ENCODE data around the gene EVPL. TPM values are rescaled to one million over a fixed set of nuclear protein-coding genes. Genes with fewer than 3 reads are reported as not detected.

The EVPL gene
- total and polyA plus RNA-seq, 10 of the 15 experiments (the other 5 are each of a cell fraction or from before 2014, with no cell fraction given), result 0.03 TPM; not detected in 9

DNA sequence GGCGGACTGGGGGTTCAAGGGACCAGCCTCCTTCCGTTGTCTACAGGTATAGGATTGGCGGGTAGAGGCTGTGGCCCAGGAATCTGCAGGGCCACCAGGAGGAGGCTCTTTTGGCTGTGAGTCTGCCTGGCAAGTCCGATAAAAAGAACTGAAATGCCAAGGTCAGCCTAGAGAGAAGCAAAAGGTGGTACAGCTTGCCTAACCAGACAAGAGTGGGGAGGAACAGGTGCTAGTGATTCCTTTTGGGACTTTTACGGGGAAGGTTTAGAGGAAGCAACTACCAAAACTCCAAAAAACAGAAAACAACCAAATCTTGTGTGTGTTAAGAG is 5.6 kb upstream of the EVPL start:
- ATAC-seq (no peak), FAIRE-seq (no peak), DNase-seq (ENCODE audit: low read depth, low spot score) (no peak)
- in situ Hi-C loops (cut with MboI), result no loop called here
- TF ChIP-seq, protein P1, sequence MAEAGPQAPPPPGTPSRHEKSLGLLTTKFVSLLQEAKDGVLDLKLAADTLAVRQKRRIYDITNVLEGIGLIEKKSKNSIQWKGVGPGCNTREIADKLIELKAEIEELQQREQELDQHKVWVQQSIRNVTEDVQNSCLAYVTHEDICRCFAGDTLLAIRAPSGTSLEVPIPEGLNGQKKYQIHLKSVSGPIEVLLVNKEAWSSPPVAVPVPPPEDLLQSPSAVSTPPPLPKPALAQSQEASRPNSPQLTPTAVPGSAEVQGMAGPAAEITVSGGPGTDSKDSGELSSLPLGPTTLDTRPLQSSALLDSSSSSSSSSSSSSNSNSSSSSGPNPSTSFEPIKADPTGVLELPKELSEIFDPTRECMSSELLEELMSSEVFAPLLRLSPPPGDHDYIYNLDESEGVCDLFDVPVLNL (IDR thresholded peaks at IDR 0.05; ENCODE audit: low read depth, low read length), result no peak
- TF ChIP-seq TARDBP (IDR thresholded peaks at IDR 0.05; ENCODE audit: borderline replicate concordance), result no peak
- TF ChIP-seq IKZF1 (conservative IDR thresholded peaks at IDR 0.05), result no peak
- TF ChIP-seq CREM (IDR thresholded peaks at IDR 0.05; ENCODE audit: low read depth), result no peak
- no peak for TF ChIP-seq TCF3 (IDR thresholded peaks at IDR 0.05; ENCODE audit: borderline replicate concordance, insufficient read depth, low read depth, low read length)
- TF ChIP-seq, protein P2, sequence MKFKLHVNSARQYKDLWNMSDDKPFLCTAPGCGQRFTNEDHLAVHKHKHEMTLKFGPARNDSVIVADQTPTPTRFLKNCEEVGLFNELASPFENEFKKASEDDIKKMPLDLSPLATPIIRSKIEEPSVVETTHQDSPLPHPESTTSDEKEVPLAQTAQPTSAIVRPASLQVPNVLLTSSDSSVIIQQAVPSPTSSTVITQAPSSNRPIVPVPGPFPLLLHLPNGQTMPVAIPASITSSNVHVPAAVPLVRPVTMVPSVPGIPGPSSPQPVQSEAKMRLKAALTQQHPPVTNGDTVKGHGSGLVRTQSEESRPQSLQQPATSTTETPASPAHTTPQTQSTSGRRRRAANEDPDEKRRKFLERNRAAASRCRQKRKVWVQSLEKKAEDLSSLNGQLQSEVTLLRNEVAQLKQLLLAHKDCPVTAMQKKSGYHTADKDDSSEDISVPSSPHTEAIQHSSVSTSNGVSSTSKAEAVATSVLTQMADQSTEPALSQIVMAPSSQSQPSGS (IDR thresholded peaks at IDR 0.05; ENCODE audit: low read length), result no peak
- TF ChIP-seq HDAC2 (IDR thresholded peaks at IDR 0.05), result no peak
- TF ChIP-seq PAX8 (IDR thresholded peaks at IDR 0.05), result no peak
- TF ChIP-seq, protein P3, sequence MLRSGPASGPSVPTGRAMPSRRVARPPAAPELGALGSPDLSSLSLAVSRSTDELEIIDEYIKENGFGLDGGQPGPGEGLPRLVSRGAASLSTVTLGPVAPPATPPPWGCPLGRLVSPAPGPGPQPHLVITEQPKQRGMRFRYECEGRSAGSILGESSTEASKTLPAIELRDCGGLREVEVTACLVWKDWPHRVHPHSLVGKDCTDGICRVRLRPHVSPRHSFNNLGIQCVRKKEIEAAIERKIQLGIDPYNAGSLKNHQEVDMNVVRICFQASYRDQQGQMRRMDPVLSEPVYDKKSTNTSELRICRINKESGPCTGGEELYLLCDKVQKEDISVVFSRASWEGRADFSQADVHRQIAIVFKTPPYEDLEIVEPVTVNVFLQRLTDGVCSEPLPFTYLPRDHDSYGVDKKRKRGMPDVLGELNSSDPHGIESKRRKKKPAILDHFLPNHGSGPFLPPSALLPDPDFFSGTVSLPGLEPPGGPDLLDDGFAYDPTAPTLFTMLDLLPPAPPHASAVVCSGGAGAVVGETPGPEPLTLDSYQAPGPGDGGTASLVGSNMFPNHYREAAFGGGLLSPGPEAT (IDR thresholded peaks at IDR 0.05; ENCODE audit: low read depth), result no peak
- TF ChIP-seq, protein P4, sequence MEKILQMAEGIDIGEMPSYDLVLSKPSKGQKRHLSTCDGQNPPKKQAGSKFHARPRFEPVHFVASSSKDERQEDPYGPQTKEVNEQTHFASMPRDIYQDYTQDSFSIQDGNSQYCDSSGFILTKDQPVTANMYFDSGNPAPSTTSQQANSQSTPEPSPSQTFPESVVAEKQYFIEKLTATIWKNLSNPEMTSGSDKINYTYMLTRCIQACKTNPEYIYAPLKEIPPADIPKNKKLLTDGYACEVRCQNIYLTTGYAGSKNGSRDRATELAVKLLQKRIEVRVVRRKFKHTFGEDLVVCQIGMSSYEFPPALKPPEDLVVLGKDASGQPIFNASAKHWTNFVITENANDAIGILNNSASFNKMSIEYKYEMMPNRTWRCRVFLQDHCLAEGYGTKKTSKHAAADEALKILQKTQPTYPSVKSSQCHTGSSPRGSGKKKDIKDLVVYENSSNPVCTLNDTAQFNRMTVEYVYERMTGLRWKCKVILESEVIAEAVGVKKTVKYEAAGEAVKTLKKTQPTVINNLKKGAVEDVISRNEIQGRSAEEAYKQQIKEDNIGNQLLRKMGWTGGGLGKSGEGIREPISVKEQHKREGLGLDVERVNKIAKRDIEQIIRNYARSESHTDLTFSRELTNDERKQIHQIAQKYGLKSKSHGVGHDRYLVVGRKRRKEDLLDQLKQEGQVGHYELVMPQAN (conservative IDR thresholded peaks at IDR 0.05), result no peak
- no peak for TF ChIP-seq GABPA (IDR thresholded peaks at IDR 0.05; ENCODE audit: low read depth)
- TF ChIP-seq ZNF622 (IDR thresholded peaks at IDR 0.05), result no peak
- intact Hi-C loops (cut with micrococcal nuclease; ENCODE audit: unreplicated experiment), result no loop called here
- Histone ChIP-seq H3K9me3 (replicated peaks; ENCODE audit: control insufficient read depth, insufficient read depth, low read length) (no peaks in the 10 kb centered on the region), H3K4me1 (ENCODE audit: control insufficient read depth, insufficient read depth, low read length) (no peaks in the 10 kb centered on the region), H3K27me3 (replicated peaks in 1 of 2; ENCODE audit: control insufficient read depth in 2 of 2, insufficient read depth in 2 of 2, low read length in 1 of 2) (no peaks in the 10 kb centered on the region), H3K36me3 (ENCODE audit: control insufficient read depth in 2 of 2, insufficient read depth in 2 of 2, low read length in 1 of 2) (peaks cover 0 to 6% of the 10 kb centered on the region in 2 experiments; a peak in 2 of 4 replicates), H3K9ac (ENCODE audit: control insufficient read depth, insufficient read depth, low read length) (no peak overlapping the region), H3K4me3 (no peak overlapping the region), H4K20me1 (ENCODE audit: control insufficient read depth, insufficient read depth) (no peaks in the 10 kb centered on the region), H2AFZ (ENCODE audit: control insufficient read depth, low read depth, low read length) (no peak overlapping the region), H3K4me2 (ENCODE audit: control insufficient read depth, insufficient read depth) (no peak overlapping the region), H3K79me2 (ENCODE audit: control insufficient read depth, insufficient read depth, low read length) (no peaks in the 10 kb centered on the region), H3K27ac (ENCODE audit: control insufficient read depth, insufficient read depth) (no peak overlapping the region)
- SMC1A ChIA-PET (ENCODE audit: uncharacterized antibody, unreplicated experiment), result no interaction called here
- no TSS peak for BruUV-seq (replicated peaks)
- POLR2A ChIA-PET, result no interaction called here
- CTCF ChIA-PET, result interaction anchor here (0.7 to 1.6 kb wide), 4 partner anchors 19 to 267 kb away, joined by 3 to 5 read pairs (median 4); no protein-coding TSS in a partner anchor
- WGBS (ENCODE audit: insufficient coverage, insufficient replicate concordance, low lambda C conversion rate, missing lambda C conversion rate), result 63% methylated on average over 5 of the region's 5 CpGs
- RAD21 ChIA-PET (ENCODE audit: unreplicated experiment), result no interaction called here

Measured in GM12878 (cell line).